Astrocyte (in vitro differentiated cells and primary cell): ENCODE results near the gene PRIMPOL.

Experiments used
- CTCF ChIP-seq: IDR thresholded peaks from 2 replicates; pipeline ENCODE4 v1.5.1; 2011; ENCODE audit warnings: low read depth, mild to moderate bottlenecking, inconsistent platforms, low read length, moderate library complexity; ENCODE audit not compliant: insufficient read depth
- EZH2 ChIP-seq: IDR thresholded peaks from 2 replicates; pipeline ENCODE4 v1.6.1; 2012; ENCODE audit warnings: mild to moderate bottlenecking, low read length, inconsistent platforms; ENCODE audit not compliant: insufficient read depth

GRCh38 chr4:184635381-184635780, 14.2 kb upstream of the PRIMPOL start:
- TF ChIP-seq CTCF (no peak), EZH2 (no peak)
